ENCODE data around the gene HOXB4. TPM values are rescaled to one million over a fixed set of nuclear protein-coding genes. Genes with fewer than 3 reads are reported as not detected.

Gene HOXB4
- total and polyA plus RNA-seq, 9 donors: 0.13 to 3.4 (median 0.87) TPM

DNA sequence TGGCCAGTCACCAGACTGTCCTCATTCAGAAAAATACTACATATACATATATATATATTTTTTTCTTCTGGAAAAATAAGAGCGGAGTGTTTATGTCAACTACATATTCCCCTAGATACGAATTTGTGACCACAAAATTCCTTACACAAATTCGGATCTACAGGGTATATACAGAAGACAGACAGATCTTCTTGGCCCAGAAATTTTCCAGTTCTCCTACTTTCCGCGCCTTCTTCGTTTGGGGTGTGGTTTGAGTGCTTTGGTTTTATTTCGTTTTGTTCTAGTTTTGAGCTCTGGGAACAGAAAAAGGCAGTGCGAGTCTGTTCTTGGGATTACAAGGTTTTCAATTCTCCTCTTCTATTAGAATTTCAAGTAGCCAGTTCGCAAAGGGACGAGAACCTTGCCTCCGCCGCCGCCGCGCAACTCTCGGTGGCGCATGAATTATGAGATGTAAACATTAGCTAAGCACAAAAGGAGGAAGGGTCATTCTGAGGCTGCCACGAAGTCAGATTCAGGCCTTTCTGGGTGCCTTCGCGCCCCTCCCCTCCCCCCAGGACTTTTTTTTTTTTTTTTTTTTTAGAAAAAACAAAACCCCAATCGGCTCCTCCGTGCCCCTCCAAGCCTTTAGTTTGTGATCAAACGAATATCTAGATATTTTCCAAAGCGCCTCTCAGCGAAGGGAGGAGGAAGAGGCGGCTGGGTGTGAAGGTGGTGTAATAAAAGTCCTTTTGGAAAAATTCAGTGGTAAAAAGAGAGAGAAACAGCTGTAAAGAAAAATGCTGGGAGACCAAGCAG is 1.8 kb upstream of the HOXB4 start:
- TF ChIP-seq EP300 (IDR thresholded peaks at IDR 0.05): no peak
- TF ChIP-seq, protein P1, sequence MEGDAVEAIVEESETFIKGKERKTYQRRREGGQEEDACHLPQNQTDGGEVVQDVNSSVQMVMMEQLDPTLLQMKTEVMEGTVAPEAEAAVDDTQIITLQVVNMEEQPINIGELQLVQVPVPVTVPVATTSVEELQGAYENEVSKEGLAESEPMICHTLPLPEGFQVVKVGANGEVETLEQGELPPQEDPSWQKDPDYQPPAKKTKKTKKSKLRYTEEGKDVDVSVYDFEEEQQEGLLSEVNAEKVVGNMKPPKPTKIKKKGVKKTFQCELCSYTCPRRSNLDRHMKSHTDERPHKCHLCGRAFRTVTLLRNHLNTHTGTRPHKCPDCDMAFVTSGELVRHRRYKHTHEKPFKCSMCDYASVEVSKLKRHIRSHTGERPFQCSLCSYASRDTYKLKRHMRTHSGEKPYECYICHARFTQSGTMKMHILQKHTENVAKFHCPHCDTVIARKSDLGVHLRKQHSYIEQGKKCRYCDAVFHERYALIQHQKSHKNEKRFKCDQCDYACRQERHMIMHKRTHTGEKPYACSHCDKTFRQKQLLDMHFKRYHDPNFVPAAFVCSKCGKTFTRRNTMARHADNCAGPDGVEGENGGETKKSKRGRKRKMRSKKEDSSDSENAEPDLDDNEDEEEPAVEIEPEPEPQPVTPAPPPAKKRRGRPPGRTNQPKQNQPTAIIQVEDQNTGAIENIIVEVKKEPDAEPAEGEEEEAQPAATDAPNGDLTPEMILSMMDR (IDR thresholded peaks at IDR 0.05): no peak
- no peak for TF ChIP-seq POLR2A (IDR thresholded peaks at IDR 0.05)
- Histone ChIP-seq H3K4me3 (no peak overlapping the region), H3K4me1 (ENCODE audit: insufficient read depth) (no peaks in the 10 kb centered on the region), H3K36me3 (no peaks in the 10 kb centered on the region), H3K27me3 (peaks cover 8% of the 10 kb centered on the region), H3K9me3 (no peaks in the 10 kb centered on the region), H3K27ac (no peak overlapping the region)
- no peak for DNase-seq
- intact Hi-C loops (cut with DNase I): no loop called here
- 14 to 20% (median 14%) methylated on average over 26 of the region's 26 CpGs for WGBS, 3 donors

DNA sequence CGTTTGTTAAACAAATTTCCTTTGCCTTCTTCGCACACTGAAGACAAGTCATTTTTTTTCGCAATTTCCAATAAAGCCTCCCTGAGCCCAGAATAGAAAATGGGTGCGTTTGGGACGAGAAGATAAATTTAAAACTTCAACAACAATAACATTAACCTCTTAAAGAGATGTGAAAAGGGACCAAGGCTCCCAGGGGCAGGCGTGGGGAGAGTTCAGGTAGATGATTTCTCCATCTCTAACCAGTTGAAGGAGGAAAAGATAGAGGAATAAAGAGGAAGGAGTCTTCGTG is 1.3 kb upstream of the HOXB4 start:
- 21 to 25% (median 22%) methylated on average over 7 of the region's 7 CpGs for WGBS, 3 donors
- no peaks in the 10 kb centered on the region for H3K4me1 ChIP-seq (ENCODE audit: insufficient read depth)
- no peak overlapping the region for H3K4me3 ChIP-seq
- H3K36me3 ChIP-seq: no peaks in the 10 kb centered on the region
- intact Hi-C loops (cut with DNase I): no loop called here
- no peaks in the 10 kb centered on the region for H3K9me3 ChIP-seq
- peaks cover 8% of the 10 kb centered on the region for H3K27me3 ChIP-seq
- no peak for TF ChIP-seq EP300 (IDR thresholded peaks at IDR 0.05)
- TF ChIP-seq, protein P1 (IDR thresholded peaks at IDR 0.05): no peak
- TF ChIP-seq POLR2A (IDR thresholded peaks at IDR 0.05): no peak
- DNase-seq: no peak
- no peak overlapping the region for H3K27ac ChIP-seq

DNA sequence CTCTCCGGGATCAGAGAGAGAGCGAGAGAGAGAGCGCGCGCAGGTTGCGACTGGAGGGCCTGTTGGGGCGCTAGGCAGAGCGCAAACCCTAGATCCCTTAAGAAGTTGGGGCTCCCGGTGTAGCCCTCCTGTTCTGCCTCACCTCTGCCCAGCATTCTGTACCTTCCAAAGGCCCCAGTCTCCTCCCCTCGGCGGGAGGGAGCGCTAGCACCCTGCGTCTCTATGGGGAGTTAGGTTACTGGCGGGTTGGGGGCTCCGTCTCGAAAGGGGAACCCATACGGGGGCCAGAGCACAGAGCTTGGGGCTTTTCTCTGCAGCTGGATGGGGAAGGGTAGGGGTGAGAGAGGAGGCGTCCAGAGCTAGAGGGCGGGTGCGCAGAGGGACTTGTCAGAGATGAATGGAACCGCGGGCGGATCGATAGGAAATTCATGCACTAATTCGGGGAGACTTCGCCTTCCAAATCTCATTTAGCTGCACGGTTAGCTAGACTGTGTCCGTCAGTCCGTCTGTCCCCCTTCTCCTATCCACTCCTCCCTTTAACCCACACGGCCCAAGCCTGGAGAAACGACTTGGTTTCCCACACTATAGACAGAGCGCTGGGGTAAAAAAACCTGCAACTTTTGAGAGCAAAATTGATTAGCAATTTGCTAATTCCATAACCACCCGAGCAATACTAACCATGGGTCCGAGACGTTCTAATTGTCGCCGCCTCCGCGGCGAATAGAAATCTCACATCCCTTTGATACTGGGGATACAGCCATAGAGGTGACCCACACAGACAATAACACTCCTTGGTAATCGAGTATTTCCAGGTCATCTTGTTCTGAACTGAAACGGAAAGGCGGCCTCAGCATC is 693 bp upstream of the HOXB4 start:
- intact Hi-C loops (cut with DNase I): no loop called here
- Histone ChIP-seq H3K27me3 (peaks cover 8% of the 10 kb centered on the region), H3K9me3 (no peaks in the 10 kb centered on the region), H3K36me3 (no peaks in the 10 kb centered on the region), H3K4me1 (ENCODE audit: insufficient read depth) (no peaks in the 10 kb centered on the region), H3K4me3 (peak overlapping the region; percentile 35), H3K27ac (no peak overlapping the region)
- DNase-seq: no peak
- WGBS, 3 donors: 7 to 13% (median 10%) methylated on average over 42 to 43 of the region's 43 CpGs
- no peak for TF ChIP-seq EP300 (IDR thresholded peaks at IDR 0.05)
- TF ChIP-seq POLR2A (IDR thresholded peaks at IDR 0.05): no peak

DNA sequence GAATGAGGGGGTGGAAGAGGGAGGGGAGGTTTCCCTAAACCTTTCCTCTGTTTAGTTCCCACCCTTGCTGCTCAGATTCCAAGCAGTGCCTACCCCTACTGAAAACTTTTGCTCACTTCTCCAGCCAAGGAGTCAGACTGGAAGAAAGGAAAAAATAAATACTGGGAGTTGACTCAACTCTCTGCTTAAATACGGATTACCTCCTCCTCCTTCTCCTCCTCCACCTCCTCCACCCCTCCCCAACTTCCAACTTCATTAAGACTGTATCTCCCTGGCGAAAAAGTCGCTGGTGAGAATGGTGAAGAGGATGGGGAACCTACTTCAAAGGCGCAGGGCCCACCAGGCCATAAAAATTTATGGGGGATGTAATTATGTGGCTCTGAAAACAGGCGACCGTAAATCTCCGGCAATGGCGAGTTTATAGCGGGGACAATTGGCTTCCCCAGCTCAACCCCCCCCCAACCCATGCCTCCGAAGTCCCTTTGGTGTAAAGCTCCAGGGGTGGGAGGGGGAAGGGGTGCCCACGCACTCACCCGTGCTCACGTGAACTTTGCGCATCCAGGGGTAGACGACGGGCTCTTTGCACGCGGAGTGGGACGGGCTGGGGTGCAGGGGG is 712 bp downstream of the HOXB4 start:
- TF ChIP-seq EP300 (IDR thresholded peaks at IDR 0.05) (no peak), POLR2A (IDR thresholded peaks at IDR 0.05) (no peak)
- TF ChIP-seq, protein P1 (IDR thresholded peaks at IDR 0.05): no peak
- 4 to 10% (median 4%) methylated on average over 12 to 19 of the region's 19 CpGs for WGBS, 3 donors
- no peaks in the 10 kb centered on the region for H3K9me3 ChIP-seq
- intact Hi-C loops (cut with DNase I): no loop called here
- no peak overlapping the region for H3K27ac ChIP-seq
- DNase-seq: no peak
- H3K27me3 ChIP-seq: peaks cover 8% of the 10 kb centered on the region
- H3K4me3 ChIP-seq: peak overlapping the region; percentile 35
- H3K4me1 ChIP-seq (ENCODE audit: insufficient read depth): no peaks in the 10 kb centered on the region
- no peaks in the 10 kb centered on the region for H3K36me3 ChIP-seq
